ENCODE results near the gene HINFP.
A peak's percentile ranks its signal among the peaks of the same experiment; 100 is the strongest.

- TF ChIP-seq MAX (IDR thresholded peaks at IDR 0.05; ENCODE audit: low read depth, low read length): peak; percentile 12; the same call in 1 of the 2 replicates
- TF ChIP-seq, protein P1, sequence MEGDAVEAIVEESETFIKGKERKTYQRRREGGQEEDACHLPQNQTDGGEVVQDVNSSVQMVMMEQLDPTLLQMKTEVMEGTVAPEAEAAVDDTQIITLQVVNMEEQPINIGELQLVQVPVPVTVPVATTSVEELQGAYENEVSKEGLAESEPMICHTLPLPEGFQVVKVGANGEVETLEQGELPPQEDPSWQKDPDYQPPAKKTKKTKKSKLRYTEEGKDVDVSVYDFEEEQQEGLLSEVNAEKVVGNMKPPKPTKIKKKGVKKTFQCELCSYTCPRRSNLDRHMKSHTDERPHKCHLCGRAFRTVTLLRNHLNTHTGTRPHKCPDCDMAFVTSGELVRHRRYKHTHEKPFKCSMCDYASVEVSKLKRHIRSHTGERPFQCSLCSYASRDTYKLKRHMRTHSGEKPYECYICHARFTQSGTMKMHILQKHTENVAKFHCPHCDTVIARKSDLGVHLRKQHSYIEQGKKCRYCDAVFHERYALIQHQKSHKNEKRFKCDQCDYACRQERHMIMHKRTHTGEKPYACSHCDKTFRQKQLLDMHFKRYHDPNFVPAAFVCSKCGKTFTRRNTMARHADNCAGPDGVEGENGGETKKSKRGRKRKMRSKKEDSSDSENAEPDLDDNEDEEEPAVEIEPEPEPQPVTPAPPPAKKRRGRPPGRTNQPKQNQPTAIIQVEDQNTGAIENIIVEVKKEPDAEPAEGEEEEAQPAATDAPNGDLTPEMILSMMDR (IDR thresholded peaks at IDR 0.05; ENCODE audit: low read depth, low read length): no peak
These were observed 757 bp upstream of the HINFP start for GRCh38 chr11:119120639-119121007.
